Spleen (tissue), 11 donors: ENCODE data around the gene PGLYRP4. TPM values are rescaled to one million over a fixed set of nuclear protein-coding genes. Genes with fewer than 3 reads are reported as not detected.

Experiments
- DNase-seq: peaks from one replicate; pipeline ENCODE4 v3.0.0-alpha.2; 2020
- H3K27ac ChIP-seq, 8 donors: fragments of 200-600 bp; sonication (generic) in 7 of 8; 1 replicate in 4 of 8; 2 replicates in 4 of 8; pipeline versions ENCODE4 v1.5.0 to v1.8.0; 2016 to 2021; ENCODE audit warnings: inconsistent platforms in 4 of 8, mild to moderate bottlenecking in 4 of 8, moderate library complexity in 1 of 8
- H3K27me3 ChIP-seq, 7 donors: fragments of 200-600 bp; sonication (generic) in 6 of 7; replicated peaks in 1 of 7; 1 replicate in 4 of 7; 2 replicates in 3 of 7; pipeline versions ENCODE4 v1.5.0 to v1.8.0; 2016 to 2021; ENCODE audit warnings: inconsistent platforms in 3 of 7, mild to moderate bottlenecking in 1 of 7
- H3K36me3 ChIP-seq, 6 donors: fragments of 200-600 bp; sonication (generic) in 5 of 6; 1 replicate in 4 of 6; 2 replicates in 2 of 6; pipeline versions ENCODE4 v1.5.0 to v1.8.0; 2016 to 2021; ENCODE audit warnings: inconsistent platforms in 2 of 6
- H3K4me1 ChIP-seq, 6 donors: fragments of 200-600 bp; sonication (generic) in 5 of 6; 1 replicate in 3 of 6; 2 replicates in 3 of 6; pipeline versions ENCODE4 v1.5.0 to v1.8.0; 2016 to 2021; ENCODE audit warnings: inconsistent platforms in 3 of 6
- H3K4me3 ChIP-seq, 8 donors: fragments of 200-600 bp; sonication (generic) in 7 of 8; 1 replicate in 4 of 8; 2 replicates in 4 of 8; pipeline versions ENCODE4 v1.5.0 to v1.8.0; 2016 to 2021; ENCODE audit warnings: inconsistent platforms in 4 of 8, mild to moderate bottlenecking in 4 of 8, moderate library complexity in 2 of 8
- H3K9me3 ChIP-seq, 8 donors: fragments of 200-600 bp; sonication (generic) in 7 of 8; 1 replicate in 4 of 8; 2 replicates in 4 of 8; pipeline versions ENCODE4 v1.5.0 to v1.8.0; 2016 to 2021; ENCODE audit warnings: inconsistent platforms in 4 of 8
- POLR2A ChIP-seq, 3 donors: fragments of 450-650 bp; IDR thresholded peaks; one replicate each; pipeline ENCODE4 v1.5.1; 2017; ENCODE audit warnings: antibody characterized with exemption in 3 of 3, mild to moderate bottlenecking in 1 of 3
- POLR2AphosphoS5 ChIP-seq, 3 donors: sonication (generic); formaldehyde crosslinking; IDR thresholded peaks; one replicate each; pipeline ENCODE4 v1.5.1; 2017; ENCODE audit warnings: antibody characterized with exemption in 3 of 3
- WGBS, 5 donors: extraction: QIAGEN DNeasy Blood & Tissue Kit in 3 of 5; methylation state at CpG; one replicate each; pipeline versions ENCODE4 v1.1.5 to v1.1.7; 2013 to 2018; 5-methylcytosine and 5-hydroxymethylcytosine counted together
- intact Hi-C: fragments of 100-400 bp; cut with DNase I; formaldehyde crosslinking; loops from one replicate; pipeline ENCODE4 v1.15.0; 2023; ENCODE audit warnings: low total_unique reads
- polyA plus RNA-seq, 3 donors: library from polyadenylated mRNA; stranded (reverse); fragments of 200-250 nt; gene quantifications; one replicate each; pipeline ENCODE4 v1.2.1, GENCODE V29; 2013
- total RNA-seq, 7 donors: library from RNA; depleted of rRNA in 3 of 7; stranded (reverse); fragments of >200 nt in 3 of 7; fragmentation: NEBNext Ultra II Directional in 4 of 7; extraction: Animal tissue kit (Norgen Biotek cat#: 25700) in 4 of 7; gene quantifications; one replicate each; pipeline versions ENCODE4 v1.1.0 to v1.2.1, GENCODE V29; 2016 to 2021
- TF ChIP-seq, protein P1 (sequence below), 11 experiments: fragments of 200-600 bp in 7 of 11; fragments of 450-650 bp in 4 of 11; sonication (generic) in 4 of 11; IDR thresholded peaks in 8 of 11; conservative IDR thresholded peaks in 3 of 11; 1 replicate in 7 of 11; 2 replicates in 4 of 11; pipeline versions ENCODE4 v1.4.0 to v1.8.0; 2016 to 2021; ENCODE audit warnings: antibody characterized with exemption in 11 of 11, inconsistent platforms in 4 of 11, mild to moderate bottlenecking in 1 of 11
- donor health status: healthy with polysubstance abuse.
- donor health status: DM: no; HTN: no; CAD: no; lungs with moderate emphysema.
- donor health status: DM: no; HTN: no; CAD: no.
- donor health status: Bipolar disorder and iron deficiency.
- donor health status: healthy.
- donor health status: DM: no; HTN: no; CAD: no.
- donor health status: DM: yes; HTN: yes; CAD: no.

Gene PGLYRP4
- total and polyA plus RNA-seq, 10 donors: 0.18 TPM; not detected in 9

- intact Hi-C loops: no loop called here
- peaks cover 0 to 19% (median 0%) of the 10 kb centered on the region in 7 donors for H3K27me3 ChIP-seq
- 90 to 95% (median 94%) methylated on average over 23 of the region's 23 CpGs for WGBS, 5 donors
- peaks cover 0 to 31% (median 0%) of the 10 kb centered on the region in 6 donors for H3K4me1 ChIP-seq
- DNase-seq: peak; percentile 34
- no peak overlapping the region for H3K27ac ChIP-seq
- peaks cover 3 to 28% (median 17%) of the 10 kb centered on the region in 8 donors for H3K9me3 ChIP-seq
- H3K4me3 ChIP-seq: no peak overlapping the region
- TF ChIP-seq, protein P1, sequence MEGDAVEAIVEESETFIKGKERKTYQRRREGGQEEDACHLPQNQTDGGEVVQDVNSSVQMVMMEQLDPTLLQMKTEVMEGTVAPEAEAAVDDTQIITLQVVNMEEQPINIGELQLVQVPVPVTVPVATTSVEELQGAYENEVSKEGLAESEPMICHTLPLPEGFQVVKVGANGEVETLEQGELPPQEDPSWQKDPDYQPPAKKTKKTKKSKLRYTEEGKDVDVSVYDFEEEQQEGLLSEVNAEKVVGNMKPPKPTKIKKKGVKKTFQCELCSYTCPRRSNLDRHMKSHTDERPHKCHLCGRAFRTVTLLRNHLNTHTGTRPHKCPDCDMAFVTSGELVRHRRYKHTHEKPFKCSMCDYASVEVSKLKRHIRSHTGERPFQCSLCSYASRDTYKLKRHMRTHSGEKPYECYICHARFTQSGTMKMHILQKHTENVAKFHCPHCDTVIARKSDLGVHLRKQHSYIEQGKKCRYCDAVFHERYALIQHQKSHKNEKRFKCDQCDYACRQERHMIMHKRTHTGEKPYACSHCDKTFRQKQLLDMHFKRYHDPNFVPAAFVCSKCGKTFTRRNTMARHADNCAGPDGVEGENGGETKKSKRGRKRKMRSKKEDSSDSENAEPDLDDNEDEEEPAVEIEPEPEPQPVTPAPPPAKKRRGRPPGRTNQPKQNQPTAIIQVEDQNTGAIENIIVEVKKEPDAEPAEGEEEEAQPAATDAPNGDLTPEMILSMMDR (IDR thresholded peaks at IDR 0.05 in 8 of 11, conservative IDR thresholded peaks at IDR 0.05 in 3 of 11): no peak
- no peak for TF ChIP-seq POLR2A (IDR thresholded peaks at IDR 0.05)
- TF ChIP-seq POLR2AphosphoS5 (IDR thresholded peaks at IDR 0.05): no peak
- no peaks in the 10 kb centered on the region for H3K36me3 ChIP-seq
Observed at GRCh38 chr1:153380711-153381110, 32.1 kb upstream of the PGLYRP4 start.

- Histone ChIP-seq H3K27me3 (peaks cover 0 to 28% (median 0%) of the 10 kb centered on the region in 7 donors), H3K9me3 (peaks cover 3 to 28% (median 17%) of the 10 kb centered on the region in 8 donors), H3K4me3 (no peak overlapping the region), H3K36me3 (no peaks in the 10 kb centered on the region), H3K4me1 (peaks cover 0 to 25% (median 0%) of the 10 kb centered on the region in 6 donors), H3K27ac (no peak overlapping the region)
- TF ChIP-seq, protein P1 (IDR thresholded peaks at IDR 0.05 in 8 of 11, conservative IDR thresholded peaks at IDR 0.05 in 3 of 11): no peak
- TF ChIP-seq POLR2A (IDR thresholded peaks at IDR 0.05) (no peak), POLR2AphosphoS5 (IDR thresholded peaks at IDR 0.05) (no peak)
- WGBS, 5 donors: 87 to 94% (median 92%) methylated on average over 10 of the region's 10 CpGs
- intact Hi-C loops: no loop called here
- DNase-seq: peak; percentile 33
Observed at GRCh38 chr1:153379591-153379990, 30.9 kb upstream of the PGLYRP4 start.

- peaks cover 0 to 4% (median under 1%) of the 10 kb centered on the region in 8 donors for H3K9me3 ChIP-seq
- TF ChIP-seq, protein P1 (IDR thresholded peaks at IDR 0.05 in 8 of 11, conservative IDR thresholded peaks at IDR 0.05 in 3 of 11): no peak
- TF ChIP-seq POLR2AphosphoS5 (IDR thresholded peaks at IDR 0.05): peak in 1 of 3 donors; percentile 56
- intact Hi-C loops: no loop called here
- peaks cover 0 to 33% (median 0%) of the 10 kb centered on the region in 7 donors for H3K27me3 ChIP-seq
- peak within 1 kb of the TSS in 3 of 8 donors; percentile 5 to 54 (median 16) for H3K4me3 ChIP-seq
- no peaks in the 10 kb centered on the region for H3K36me3 ChIP-seq
- 53 to 91% (median 76%) methylated on average over 1 of the region's 1 CpG for WGBS, 5 donors
- H3K27ac ChIP-seq: peak within 1 kb of the TSS in 7 of 8 donors; percentile 57 to 95 (median 77)
- peak; percentile 69 for DNase-seq
- H3K4me1 ChIP-seq: peaks cover 0 to 30% (median 0%) of the 10 kb centered on the region in 6 donors
Observed at GRCh38 chr1:153375511-153375910, 26.9 kb upstream of the PGLYRP4 start, which contains the start of gene S100A12. TSS of gene S100A12 (minus strand) at chr1:153375621. CDS start at chr1:153374592, 1,029 bp downstream.

- peak; percentile 70 for DNase-seq
- 32 to 68% (median 51%) methylated on average over 2 of the region's 2 CpGs for WGBS, 5 donors
- peaks cover 0 to 30% (median 0%) of the 10 kb centered on the region in 6 donors for H3K4me1 ChIP-seq
- H3K27me3 ChIP-seq: peaks cover 0 to 33% (median 0%) of the 10 kb centered on the region in 7 donors
- no peaks in the 10 kb centered on the region for H3K36me3 ChIP-seq
- intact Hi-C loops: no loop called here
- H3K27ac ChIP-seq: peak overlapping the region in 7 of 8 donors; percentile 57 to 95 (median 77)
- TF ChIP-seq, protein P1 (IDR thresholded peaks at IDR 0.05 in 8 of 11, conservative IDR thresholded peaks at IDR 0.05 in 3 of 11): no peak
- TF ChIP-seq POLR2AphosphoS5 (IDR thresholded peaks at IDR 0.05): peak in 1 of 3 donors; percentile 23
- H3K4me3 ChIP-seq: peak overlapping the region in 2 of 8 donors; percentile 16 to 54
- no peaks in the 10 kb centered on the region for H3K9me3 ChIP-seq
Observed at GRCh38 chr1:153374071-153374470, 25.4 kb upstream of the PGLYRP4 start.
